GM21576 (cell line): ENCODE results near the gene LHFPL6.

Experiments used
- ATAC-seq: cut with Tn5 transposase; IDR thresholded peaks from one replicate; pipeline ENCODE4 v1.9.1; 2021; ENCODE audit warnings: mild to moderate bottlenecking, moderate library complexity; ENCODE audit not compliant: unreplicated experiment

The LHFPL6 gene

GRCh38 chr13:39394796-39395678, 208.0 kb downstream of the LHFPL6 start:
- ATAC-seq, result no peak

DNA sequence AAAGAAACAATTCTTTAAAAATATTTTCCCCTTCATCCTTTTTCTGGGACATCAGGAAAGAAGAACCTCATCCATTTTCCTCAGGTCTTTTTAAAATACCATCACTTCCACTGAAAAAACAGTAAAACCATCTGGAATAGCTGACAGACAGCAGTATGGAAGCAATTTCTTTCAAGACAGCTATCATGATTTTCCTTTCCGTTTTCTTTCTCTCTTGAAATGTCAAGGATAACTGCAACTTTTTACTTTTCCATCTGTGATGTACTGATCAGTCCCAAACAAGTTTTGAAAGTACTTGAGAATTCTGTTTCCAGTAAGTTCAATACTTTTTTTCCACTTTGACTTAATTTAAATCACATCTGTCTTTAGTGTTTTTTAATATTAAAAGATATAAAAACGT, 211.2 kb downstream of the LHFPL6 start:
- ATAC-seq, result no peak

DNA sequence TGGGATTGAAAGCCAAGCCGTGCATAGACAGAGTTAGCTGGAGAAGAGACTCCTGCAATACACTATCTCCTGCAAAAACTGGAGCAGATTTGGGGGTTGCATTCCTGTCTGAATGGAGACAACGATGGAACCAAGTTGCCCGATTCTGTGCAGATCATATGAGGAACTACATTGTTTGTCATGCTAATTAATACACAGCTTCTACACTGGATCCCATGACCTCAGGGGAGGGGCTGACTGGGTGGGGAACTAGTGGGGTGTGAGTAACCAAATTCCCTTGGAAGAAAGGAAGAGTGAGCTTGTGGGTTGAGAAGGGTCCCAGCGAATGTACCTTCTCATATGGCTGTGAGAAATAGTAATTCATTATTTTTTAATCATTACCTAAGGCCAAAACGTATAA, 214.0 kb downstream of the LHFPL6 start:
- ATAC-seq, result no peak

- ATAC-seq, result no peak
Measured at GRCh38 chr13:39385621-39386231, 217.3 kb downstream of the LHFPL6 start.

DNA sequence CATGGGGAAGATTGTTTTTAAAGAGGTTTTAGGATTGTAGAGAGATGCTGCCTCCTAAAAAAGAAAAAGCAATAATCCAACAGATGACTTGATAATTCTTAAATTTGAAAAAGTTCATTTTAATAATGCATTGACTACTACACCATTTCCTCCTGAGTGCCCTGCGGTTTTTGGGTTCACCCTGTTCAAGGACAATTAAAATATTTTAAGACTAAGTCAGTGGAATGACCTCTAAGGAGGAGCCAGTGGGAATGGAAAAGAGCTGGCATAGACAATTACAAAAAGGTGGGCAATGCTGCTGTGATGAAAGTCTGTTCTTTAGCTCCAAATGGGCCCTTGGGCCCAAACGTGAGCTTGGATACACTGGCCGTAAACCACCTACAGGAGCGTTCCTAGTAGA, 217.8 kb downstream of the LHFPL6 start:
- no peak for ATAC-seq

GRCh38 chr13:39381456-39381855, 221.5 kb downstream of the LHFPL6 start:
- no peak for ATAC-seq

GRCh38 chr13:39379667-39380655, 223.0 kb downstream of the LHFPL6 start:
- no peak for ATAC-seq

GRCh38 chr13:39379118-39379517, 223.9 kb downstream of the LHFPL6 start:
- ATAC-seq, result peak; percentile 90

GRCh38 chr13:39378306-39378705, 224.7 kb downstream of the LHFPL6 start:
- ATAC-seq, result no peak

DNA sequence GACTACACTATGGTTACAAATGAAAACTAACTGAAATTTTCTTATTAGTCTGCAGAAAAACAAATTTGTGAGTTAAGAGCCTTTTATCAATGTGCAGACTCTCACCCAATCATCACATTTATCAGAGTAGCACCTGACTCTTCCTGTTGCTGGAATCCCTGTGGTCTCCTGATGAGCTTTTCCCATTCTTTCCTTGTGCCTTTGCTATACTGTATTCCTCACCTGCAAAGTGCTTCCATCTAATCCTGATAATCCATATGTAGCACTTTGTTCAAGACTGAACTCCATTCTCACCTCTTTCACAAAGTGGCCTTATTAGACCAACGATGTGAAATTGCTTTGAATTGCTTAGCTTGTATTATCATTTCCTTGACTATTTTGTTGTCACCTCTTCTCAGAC, 225.3 kb downstream of the LHFPL6 start:
- no peak for ATAC-seq

- no peak for ATAC-seq
Measured at GRCh38 chr13:39376076-39376475, 226.9 kb downstream of the LHFPL6 start.

GRCh38 chr13:39375601-39376000, 227.4 kb downstream of the LHFPL6 start:
- no peak for ATAC-seq

DNA sequence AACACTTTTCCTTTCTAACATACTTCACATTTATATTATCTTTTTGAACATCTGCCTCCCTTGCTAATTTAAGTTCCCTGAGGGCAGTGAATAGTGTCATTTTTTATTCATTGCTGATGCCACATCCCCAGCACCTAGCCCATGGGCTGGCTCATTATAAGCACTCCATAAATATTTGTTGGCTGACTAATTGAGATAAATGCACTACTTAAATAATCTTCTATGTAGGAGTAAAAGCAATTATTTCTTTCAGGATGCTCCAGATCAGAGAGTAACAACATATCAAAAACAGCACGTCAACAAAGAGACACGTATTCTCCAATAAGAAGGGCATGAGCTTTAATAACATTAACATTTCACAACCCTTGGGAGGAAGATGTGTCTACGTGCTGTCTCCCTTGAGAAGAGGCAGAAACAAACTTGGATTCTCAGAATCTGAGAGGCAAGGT, 228.2 kb downstream of the LHFPL6 start:
- ATAC-seq, result no peak

GRCh38 chr13:39373145-39373544, 229.8 kb downstream of the LHFPL6 start:
- no peak for ATAC-seq

GRCh38 chr13:39371706-39372105, 231.3 kb downstream of the LHFPL6 start:
- no peak for ATAC-seq

DNA sequence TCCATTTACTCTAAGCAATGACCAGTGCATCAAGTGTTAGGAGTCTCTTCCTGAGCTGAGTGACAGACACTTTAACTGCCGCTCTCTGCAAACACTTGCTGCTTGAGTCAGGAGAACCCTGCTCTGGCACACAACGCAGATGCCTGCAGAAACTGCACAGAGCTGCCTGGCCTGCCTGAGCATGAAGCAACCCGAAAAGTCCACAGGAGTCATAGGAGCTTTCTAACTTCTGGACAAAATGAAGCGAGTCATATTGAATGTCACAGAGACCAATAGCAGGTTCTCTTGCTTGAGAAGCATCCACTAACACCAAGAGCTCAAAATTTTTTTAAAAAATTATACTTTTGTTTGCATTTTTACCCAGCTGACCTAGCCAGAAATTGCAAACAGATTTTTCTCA, 232.4 kb downstream of the LHFPL6 start:
- no peak for ATAC-seq

DNA sequence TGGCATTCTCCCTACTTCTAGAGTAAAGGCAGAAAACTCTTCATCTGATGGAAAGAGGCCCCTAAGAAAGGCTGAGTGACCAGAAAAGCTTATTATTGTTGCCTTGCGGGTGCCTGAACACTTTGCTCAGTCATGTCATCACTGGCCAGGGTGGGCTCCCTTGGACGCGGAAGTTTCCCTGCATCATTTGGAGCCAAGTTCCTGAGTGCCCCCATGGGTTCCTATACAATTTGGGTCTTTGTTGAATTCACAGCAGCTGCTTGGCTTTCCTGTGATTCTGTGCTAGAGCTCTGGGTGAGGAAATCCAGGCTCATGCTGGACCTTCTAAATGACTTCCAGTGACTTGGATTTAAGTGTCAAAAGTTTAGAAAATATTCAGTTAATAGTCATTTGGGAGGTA, 232.9 kb downstream of the LHFPL6 start:
- no peak for ATAC-seq

- no peak for ATAC-seq
Measured at GRCh38 chr13:39369161-39369890, 233.7 kb downstream of the LHFPL6 start.

GRCh38 chr13:39365879-39366278, 237.1 kb downstream of the LHFPL6 start:
- ATAC-seq, result no peak

GRCh38 chr13:39364947-39365468, 238.0 kb downstream of the LHFPL6 start:
- ATAC-seq, result no peak
